HT1080 (cell line): ENCODE data around the gene FABP6. TPM values are rescaled to one million over a fixed set of nuclear protein-coding genes. Genes with fewer than 3 reads are reported as not detected.
"Not testable (repeated sequence)": the region's sequence is repeated elsewhere in the genome, so short reads cannot be mapped to it uniquely, and the experiment has no call there.

Experiments
- DNase-seq: peaks from one replicate; pipeline ENCODE4 v3.0.0-alpha.2; 2015; ENCODE audit warnings: low read depth
- polyA plus RNA-seq, 2 experiments: library from polyadenylated mRNA; depleted of rRNA; stranded (reverse); fragments of >200 nt; gene quantifications; 2 replicates each; pipeline ENCODE4 v1.2.3, GENCODE V29; 2015
- total RNA-seq: library from RNA; depleted of rRNA; stranded (reverse); fragments of >200 nt; shearing (Covaris generic); gene quantifications from 2 replicates; pipeline ENCODE4 v1.2.3, GENCODE V29; 2014; rRNA removed

The FABP6 gene
- 0.70 and 1.1 TPM in 2 replicates for total RNA-seq
- polyA plus RNA-seq (2015; cell fraction: cytosol; rRNA removed) = 0.94 and 1.7 TPM in 2 replicates
- 0.91 and 1.8 TPM in 2 replicates for polyA plus RNA-seq (2015; cell fraction: nucleus; rRNA removed)

DNA sequence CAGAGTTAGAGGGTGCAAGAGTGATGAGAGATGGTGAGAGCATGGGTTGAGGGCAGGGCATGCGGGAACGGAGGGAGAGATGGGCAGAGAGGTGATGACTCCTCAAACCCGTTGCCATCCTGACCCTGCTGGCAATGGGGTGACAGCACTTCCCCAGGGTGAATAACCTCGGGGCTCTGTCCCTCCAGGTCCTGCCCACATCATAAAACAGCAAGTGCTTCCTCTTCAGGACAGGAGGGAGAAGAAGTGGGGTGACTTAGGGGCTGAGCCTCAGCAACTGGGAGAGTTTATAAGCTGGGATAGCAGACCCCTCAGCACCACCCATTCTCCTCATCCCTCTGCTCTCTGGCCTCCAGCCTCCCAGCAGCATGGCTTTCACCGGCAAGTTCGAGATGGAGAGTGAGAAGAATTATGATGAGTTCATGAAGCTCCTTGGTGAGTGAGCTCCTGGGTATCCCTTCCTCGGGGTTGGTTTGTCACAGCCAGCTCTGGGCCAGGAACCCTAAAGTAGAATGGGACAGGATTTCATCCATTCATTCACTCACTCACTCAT, at the start of gene FABP6:
Gene FABP6, plus strand, starts transcription at position 317 of the 553 bp plus-strand sequence. Its CDS starts 52 bp downstream, at position 369.
- DNase-seq = no peak

DNA sequence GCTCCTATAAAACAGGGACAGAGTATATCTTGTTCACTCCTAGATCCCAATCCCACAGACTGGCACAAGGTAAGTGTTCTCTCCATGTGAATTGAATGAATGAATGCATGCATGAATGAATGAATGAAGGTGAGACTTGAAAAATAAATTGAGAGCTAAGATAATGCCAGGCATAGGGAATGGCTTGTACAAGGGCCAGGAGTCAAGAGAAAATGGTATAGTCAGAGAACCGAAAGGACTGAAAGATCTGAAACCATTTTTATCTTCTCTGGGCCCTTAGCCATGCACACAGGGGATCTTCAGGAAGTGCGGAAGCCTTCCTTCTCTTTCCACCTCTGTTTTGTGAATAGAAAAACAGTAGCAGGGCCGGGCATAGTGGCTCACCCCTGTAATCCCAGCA, 48.4 kb upstream of the FABP6 start:
- DNase-seq = no peak

DNA sequence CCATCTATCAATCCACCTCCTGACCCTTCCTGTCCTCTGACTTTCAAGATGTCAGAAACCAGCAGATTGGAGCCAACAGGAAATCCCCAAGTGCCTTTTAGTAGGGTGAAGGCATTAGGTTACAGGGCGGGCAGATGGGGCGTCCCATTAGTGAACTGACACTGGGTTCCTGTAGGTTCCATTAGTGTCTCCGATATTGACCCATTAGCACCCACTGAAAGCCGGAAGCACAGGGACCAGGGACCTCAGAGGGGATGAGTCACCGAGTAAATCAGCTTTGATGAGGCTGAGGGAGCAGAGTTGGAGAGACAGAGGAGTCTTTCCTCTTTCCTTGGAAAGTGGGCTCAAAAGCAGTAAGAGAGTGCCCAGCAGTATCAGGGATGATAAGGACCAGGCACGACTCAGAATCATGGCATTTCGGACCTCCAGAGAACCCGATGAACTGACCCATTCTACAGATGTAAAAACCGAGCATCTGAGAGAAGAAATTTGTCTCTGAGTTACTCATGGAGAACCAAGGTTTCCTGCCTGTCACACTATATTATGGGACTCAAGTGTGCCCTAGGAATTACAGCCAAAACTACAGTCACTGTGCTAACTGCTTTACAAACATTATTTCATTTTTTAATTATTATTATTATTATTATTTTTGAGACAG, 47.2 kb upstream of the FABP6 start:
- peak; percentile 48 for DNase-seq

DNA sequence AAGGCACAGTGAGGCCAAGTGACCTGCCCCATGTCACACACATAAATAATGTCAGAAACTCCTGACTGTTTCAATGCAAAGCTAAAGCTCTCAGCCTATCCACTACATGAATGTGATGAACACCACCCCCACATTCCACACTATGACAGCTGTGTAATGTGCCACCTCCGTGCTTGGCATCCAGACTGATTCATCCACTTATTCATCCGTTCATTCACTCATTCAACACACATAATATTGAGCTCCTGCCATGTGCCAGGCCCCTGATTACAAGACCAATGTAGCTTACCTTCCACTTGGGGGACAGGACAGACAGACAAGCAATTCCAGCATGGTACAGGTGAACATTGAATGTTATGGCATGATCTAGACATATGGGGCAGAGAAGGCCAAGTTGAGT, 46.2 kb upstream of the FABP6 start:
- DNase-seq = peak; percentile 49

DNA sequence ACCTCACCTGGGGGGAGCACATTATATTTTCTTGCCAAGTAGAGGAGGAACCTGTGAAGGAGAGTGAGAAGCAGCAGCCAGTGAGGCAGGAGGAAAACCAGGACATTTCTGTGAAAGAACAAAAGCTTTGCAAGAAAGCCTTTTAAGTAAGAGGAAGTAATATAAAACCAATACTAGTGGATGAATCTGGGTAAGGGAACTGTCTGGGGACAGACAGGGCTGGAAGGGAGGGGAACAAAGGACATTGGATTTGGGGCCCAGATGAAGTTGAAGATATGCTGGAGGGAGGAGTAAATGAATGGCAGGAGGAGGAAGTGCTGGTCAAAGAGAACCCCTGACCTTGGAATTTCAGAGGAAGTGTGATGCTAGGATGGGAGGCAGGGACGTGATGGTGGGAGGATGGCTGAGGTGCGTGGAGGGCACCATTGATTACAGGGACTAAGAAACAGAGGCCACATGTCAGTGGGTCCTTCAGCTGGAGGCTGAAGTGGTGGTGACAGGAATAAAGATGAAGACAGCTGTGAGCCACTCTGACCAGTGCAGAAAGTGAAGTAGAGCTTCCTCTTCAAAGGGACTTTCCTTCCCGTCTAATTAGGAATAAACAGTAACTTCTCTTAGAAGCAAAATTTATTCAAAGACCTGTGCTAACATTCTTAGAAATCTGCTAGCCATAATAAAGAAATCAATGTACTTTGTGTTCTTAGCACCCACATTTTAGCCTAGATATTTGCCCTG, 43.5 kb upstream of the FABP6 start:
- DNase-seq = no peak

DNA sequence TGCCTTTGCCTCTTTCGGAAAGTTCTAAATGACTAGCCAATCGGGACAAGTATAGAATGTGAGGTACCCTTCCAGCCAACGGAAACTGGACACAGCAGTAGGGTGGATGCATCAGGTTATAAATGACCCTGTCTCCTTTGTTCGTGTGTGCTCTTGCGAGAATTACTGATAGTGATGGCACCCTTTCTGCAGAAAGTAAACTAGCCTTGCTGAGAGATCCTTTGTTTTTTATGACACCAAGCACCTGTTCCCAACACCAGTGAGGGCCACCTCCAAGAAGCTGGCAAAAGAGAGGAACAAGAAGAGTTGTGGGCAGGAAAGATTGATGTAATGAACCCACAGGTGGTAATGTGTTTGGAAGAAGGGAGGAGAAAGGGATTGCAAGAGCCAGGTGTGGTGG, 42.8 kb upstream of the FABP6 start:
- no peak for DNase-seq

- no peak for DNase-seq
These were observed 42.2 kb upstream of the FABP6 start for GRCh38 chr5:160187091-160187490.

DNA sequence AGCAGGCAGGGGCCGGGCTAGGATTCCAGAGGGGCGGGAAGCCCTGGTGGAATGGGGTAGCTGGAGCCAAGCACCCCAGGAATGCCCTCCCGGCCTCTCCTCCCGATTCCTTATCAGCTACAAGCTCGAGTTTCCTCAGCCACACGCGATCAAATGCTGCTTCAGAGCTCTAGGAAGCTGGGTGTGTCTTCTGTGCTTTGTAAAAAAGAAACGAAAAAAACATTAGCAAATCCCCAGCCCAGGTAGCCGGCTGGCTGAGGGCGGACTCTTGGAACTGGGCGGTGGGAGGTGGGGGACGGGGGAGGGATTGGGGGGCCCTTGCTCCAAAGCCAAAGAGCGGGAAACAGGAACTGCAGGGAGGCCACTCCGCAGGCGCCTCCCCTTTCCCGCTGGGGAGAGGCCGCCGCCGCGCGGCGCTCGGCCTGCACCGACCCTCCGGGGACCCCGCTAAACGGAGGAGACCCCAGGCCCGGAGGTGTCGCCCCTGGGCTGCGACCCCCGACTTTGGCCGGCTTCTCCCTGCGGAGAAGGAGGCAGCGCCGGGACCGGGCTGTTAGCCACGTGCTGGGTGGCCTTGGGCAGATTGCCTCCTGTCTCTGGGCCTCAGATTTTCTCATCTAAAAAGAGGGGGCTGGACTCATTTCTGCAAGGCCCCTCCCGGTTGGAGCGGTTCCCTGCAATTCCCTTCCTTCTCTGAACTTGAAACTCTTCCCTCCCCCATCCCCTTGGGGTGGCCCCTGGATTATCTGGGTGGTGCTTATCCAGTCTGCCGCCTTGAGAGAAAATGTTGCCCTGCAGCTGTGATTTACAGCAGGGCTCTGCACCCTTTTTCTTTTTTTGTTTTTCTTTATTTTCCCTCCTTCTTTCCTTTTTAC, 40.9 kb upstream of the FABP6 start:
- no peak for DNase-seq

DNA sequence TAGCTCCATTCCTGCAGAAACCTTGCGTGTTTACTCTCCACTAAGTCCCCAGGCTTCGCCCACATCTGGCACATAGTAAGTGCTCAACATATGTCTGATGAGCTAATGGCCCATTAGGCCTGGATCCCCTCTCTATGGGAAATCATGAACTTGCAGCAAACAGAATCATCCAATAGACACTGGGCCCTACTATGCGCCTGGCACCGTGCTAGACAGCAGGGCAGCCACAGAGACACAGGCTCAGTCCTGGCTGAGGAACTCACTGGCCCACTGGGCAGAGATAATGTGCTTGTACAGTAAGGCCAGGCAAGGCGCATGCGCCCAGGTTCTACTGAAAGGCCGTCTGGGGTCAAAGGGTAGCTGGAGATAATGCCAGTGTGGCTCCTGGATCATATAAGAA, 36.9 kb upstream of the FABP6 start:
- no peak for DNase-seq

- DNase-seq = not testable (repeated sequence)
These were observed 36.2 kb upstream of the FABP6 start for GRCh38 chr5:160193076-160193475.

DNA sequence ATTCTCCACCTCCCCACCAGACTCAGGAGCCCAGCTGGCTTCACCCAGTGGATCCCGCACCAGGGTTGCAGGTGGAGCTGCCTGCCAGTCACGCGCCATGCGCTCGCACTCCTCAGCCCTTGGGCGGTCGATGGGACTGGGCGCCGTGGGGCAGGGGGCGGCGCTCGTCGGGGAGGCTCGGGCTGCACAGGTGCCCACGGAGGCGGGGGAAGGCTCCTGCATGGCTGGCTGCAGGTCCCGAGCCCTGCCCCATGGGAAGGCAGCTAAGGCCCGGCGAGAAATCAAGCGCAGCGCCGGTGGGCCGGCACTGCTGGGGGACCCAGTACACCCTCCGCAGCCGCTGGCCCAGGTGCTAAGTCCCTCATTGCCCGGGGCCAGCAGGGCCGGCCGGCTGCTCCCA, 35.5 kb upstream of the FABP6 start:
- not testable (repeated sequence) for DNase-seq

DNA sequence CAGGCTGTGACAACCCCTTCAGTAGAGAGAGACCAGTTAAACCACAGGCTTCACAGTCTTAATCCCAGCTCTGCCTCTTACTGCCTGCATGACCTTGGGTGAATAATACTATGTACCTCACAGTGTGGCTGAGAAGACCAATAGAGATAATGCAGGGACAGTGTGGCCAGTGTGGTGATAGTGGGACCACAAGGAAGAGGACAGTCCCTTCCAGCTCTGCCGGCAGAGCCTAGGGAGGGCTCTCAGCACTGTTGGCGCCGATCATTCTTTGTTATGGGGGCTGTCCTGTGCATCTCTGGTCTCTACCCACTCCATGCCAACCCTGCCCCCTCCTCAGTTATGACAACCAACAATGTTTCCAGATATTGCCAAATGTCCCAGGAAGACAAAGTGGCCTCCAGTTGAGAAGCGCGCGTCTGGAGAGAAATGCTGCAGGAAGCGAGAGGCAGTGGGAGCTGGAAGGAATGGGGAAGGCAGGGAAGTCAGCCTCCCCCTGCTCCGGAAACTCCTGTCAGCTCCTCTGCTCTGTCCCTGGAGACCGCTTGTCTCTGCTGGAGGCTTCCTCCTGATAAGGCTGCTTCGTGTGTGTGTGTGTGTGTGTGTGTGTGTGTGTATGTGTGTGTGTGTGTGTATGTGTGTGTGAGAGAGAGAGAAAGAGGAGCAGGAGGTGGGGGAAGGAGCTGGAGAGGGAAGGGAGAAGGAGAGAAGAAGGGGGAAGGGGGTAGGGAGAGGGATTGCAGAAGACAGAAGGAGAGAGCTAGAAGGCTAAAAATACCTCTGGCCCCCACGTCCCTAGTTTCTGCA, 31.8 kb upstream of the FABP6 start:
- no peak for DNase-seq

DNA sequence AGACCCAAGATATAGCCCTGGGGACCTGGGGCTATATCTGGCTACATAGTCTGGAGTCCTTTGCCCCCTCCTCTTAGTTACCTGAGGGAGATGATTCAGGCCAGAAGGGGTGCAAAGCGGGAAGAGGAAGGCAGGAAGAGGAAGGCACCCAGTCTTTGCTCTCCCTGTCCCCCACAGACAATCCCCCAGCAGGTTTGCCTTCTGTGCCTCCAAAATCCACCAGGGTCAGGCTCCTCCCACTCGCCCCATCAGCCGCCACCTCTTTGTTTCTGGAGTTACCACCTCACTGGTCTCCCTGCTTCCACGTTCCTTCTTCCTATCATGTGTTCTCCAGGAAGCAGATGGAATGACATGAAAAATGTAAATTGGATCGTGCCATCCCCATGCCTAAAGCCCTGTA, 31.2 kb upstream of the FABP6 start:
- no peak for DNase-seq

- no peak for DNase-seq
These were observed 30.4 kb upstream of the FABP6 start for GRCh38 chr5:160198841-160199409.

GRCh38 chr5:160199410-160199911, 29.8 kb upstream of the FABP6 start:
- peak; percentile 38 for DNase-seq

- DNase-seq = no peak
These were observed 22.2 kb upstream of the FABP6 start for GRCh38 chr5:160207061-160207460.

GRCh38 chr5:160209917-160210316, 19.4 kb upstream of the FABP6 start:
- no peak for DNase-seq

GRCh38 chr5:160210606-160211005, 18.7 kb upstream of the FABP6 start:
- DNase-seq = no peak

DNA sequence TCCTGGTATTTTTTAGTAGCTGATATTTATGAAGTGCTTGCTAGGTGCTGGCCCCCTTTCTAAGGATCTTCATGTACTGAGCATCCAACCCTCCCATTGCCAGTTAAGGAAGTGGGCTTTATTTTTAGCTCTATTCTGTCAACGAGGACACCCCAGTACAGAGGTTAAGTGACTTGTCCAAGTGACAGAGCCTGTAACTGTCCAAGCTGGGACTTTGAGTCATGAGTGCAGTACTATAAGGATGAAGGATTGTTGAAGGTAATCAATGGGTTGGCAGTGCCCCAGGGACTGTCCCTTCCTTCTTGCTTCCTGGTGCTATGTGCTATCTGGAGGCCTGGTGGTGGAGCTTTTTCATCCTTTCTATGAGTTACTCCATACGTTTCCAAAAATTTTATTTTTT, 18.0 kb upstream of the FABP6 start:
- DNase-seq = no peak

DNA sequence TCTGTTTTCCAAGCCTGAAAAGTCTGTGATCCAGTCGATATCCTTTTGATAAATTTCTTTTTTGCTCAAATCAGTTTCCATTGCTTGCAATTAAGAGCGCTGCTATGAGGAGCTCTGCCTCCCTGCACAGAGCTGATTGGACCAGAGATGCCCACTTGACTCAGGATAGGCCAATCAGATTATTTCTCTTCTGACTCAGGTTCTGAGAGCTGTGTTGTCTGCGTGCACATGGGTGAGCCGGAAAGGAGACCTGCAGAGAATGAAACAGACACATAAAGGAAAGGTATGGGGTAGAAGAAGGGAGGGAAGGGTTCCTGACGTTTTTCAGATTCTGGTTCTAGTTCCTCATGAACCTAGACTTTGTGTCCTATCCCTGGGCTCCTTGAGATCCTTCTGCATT, 15.8 kb upstream of the FABP6 start:
- DNase-seq = peak; percentile 68
